ENCODE data around the gene PIGC. TPM values are rescaled to one million over a fixed set of nuclear protein-coding genes. Genes with fewer than 3 reads are reported as not detected.

The PIGC gene
- total RNA-seq, 4 donors from 2014 or later, result 10.8 to 23.1 (median 18.1) TPM

- intact Hi-C loops (cut with DNase I), result no loop called here
- H3K27ac ChIP-seq, result no peak overlapping the region
- no peak for TF ChIP-seq CTCF (IDR thresholded peaks at IDR 0.05)
- no peak for TF ChIP-seq POLR2A (IDR thresholded peaks at IDR 0.05)
- H3K27me3 ChIP-seq, result no peaks in the 10 kb centered on the region
- WGBS, 2 donors, result 27 to 38% methylated on average over 1 of the region's 1 CpG
- H3K4me1 ChIP-seq, result peaks cover 0 to 19% (median 0%) of the 10 kb centered on the region in 3 donors
- H3K36me3 ChIP-seq, result no peaks in the 10 kb centered on the region
- no peak for DNase-seq
- no peak overlapping the region for H3K4me3 ChIP-seq
- no peaks in the 10 kb centered on the region for H3K9me3 ChIP-seq
These were observed 17.0 kb upstream of the PIGC start for GRCh38 chr1:172460887-172461315.

- DNase-seq, result no peak
- Histone ChIP-seq H3K4me1 (peaks cover 0 to 19% (median 0%) of the 10 kb centered on the region in 3 donors), H3K27me3 (no peaks in the 10 kb centered on the region), H3K9me3 (no peaks in the 10 kb centered on the region), H3K36me3 (no peaks in the 10 kb centered on the region), H3K27ac (no peak overlapping the region), H3K4me3 (no peak overlapping the region)
- TF ChIP-seq CTCF (IDR thresholded peaks at IDR 0.05) (no peak), POLR2A (IDR thresholded peaks at IDR 0.05) (no peak)
- WGBS, 2 donors, result 48 to 54% methylated on average over 1 of the region's 1 CpG
- intact Hi-C loops (cut with DNase I), result no loop called here
These were observed 16.3 kb upstream of the PIGC start for GRCh38 chr1:172460177-172460576.

GRCh38 chr1:172457479-172458130 lies 13.7 kb upstream of the PIGC start:
- DNase-seq, result no peak
- TF ChIP-seq CTCF (IDR thresholded peaks at IDR 0.05) (no peak), POLR2A (IDR thresholded peaks at IDR 0.05) (no peak)
- 81 to 100% methylated on average over 1 of the region's 1 CpG for whole genome bisulfite sequencing, 2 donors

GRCh38 chr1:172456344-172456769 lies 12.5 kb upstream of the PIGC start:
- Histone ChIP-seq H3K27me3 (no peaks in the 10 kb centered on the region), H3K36me3 (no peaks in the 10 kb centered on the region), H3K4me1 (peaks cover 0 to 19% (median 0%) of the 10 kb centered on the region in 3 donors), H3K27ac (no peak overlapping the region), H3K9me3 (no peaks in the 10 kb centered on the region), H3K4me3 (no peak overlapping the region)
- WGBS, 2 donors, result 81 to 100% methylated on average over 2 to 5 of the region's 5 CpGs
- DNase-seq, result no peak
- TF ChIP-seq POLR2A (IDR thresholded peaks at IDR 0.05) (no peak), CTCF (IDR thresholded peaks at IDR 0.05) (no peak)
- intact Hi-C loops (cut with DNase I), result loop anchor here (10.0 kb wide), 1 partner anchor 258 kb away; no protein-coding TSS in a partner anchor

More at GRCh38 chr1:172457479-172458130, 13.7 kb upstream of the PIGC start:
- intact Hi-C loops (cut with DNase I), result loop anchor here (10.0 kb wide), 1 partner anchor 257 kb away; no protein-coding TSS in a partner anchor
- Histone ChIP-seq H3K36me3 (no peaks in the 10 kb centered on the region), H3K27ac (no peak overlapping the region), H3K9me3 (no peaks in the 10 kb centered on the region), H3K27me3 (no peaks in the 10 kb centered on the region), H3K4me3 (no peak overlapping the region), H3K4me1 (peaks cover 0 to 19% (median 0%) of the 10 kb centered on the region in 3 donors)

- no peak for TF ChIP-seq CTCF (IDR thresholded peaks at IDR 0.05)
- TF ChIP-seq POLR2A (IDR thresholded peaks at IDR 0.05), result no peak
- H3K27me3 ChIP-seq, result no peaks in the 10 kb centered on the region
- WGBS, 2 donors, result 67 to 86% methylated on average over 1 of the region's 1 CpG
- intact Hi-C loops (cut with DNase I), result loop anchor here (10.0 kb wide), 1 partner anchor 259 kb away; no protein-coding TSS in a partner anchor
- peaks cover 0 to 20% (median 0%) of the 10 kb centered on the region in 3 donors for H3K4me1 ChIP-seq
- no peak overlapping the region for H3K27ac ChIP-seq
- no peak overlapping the region for H3K4me3 ChIP-seq
- H3K36me3 ChIP-seq, result no peaks in the 10 kb centered on the region
- no peak for DNase-seq
- H3K9me3 ChIP-seq, result no peaks in the 10 kb centered on the region
These were observed 11.6 kb upstream of the PIGC start for GRCh38 chr1:172455451-172455850.
